ENCODE data around the gene CTDSPL2.
"Not testable (repeated sequence)": the region's sequence is repeated elsewhere in the genome, so short reads cannot be mapped to it uniquely, and the experiment has no call there.

CTDSPL2 gene

GRCh38 chr15:44426975-44427755 is at the start of gene CTDSPL2:
CTDSPL2 (plus strand) TSS chr15:44427629; CDS start chr15:44459015, 31,386 bp downstream.
- peak; percentile 90 for DNase-seq

- no peak for DNase-seq
Measured at GRCh38 chr15:44381236-44381635, 46.2 kb upstream of the CTDSPL2 start.

GRCh38 chr15:44385344-44385942 is 42.0 kb upstream of the CTDSPL2 start:
- no peak for DNase-seq

- DNase-seq = no peak
Measured at GRCh38 chr15:44394062-44394461, 33.4 kb upstream of the CTDSPL2 start.

- DNase-seq = no peak
Measured at GRCh38 chr15:44394562-44394961, 32.9 kb upstream of the CTDSPL2 start.

GRCh38 chr15:44397869-44398268 is 29.6 kb upstream of the CTDSPL2 start:
- DNase-seq = no peak

GRCh38 chr15:44414001-44414400 is 13.4 kb upstream of the CTDSPL2 start:
- no peak for DNase-seq

GRCh38 chr15:44427756-44428724 is 611 bp downstream of the CTDSPL2 start:
- DNase-seq = no peak

GRCh38 chr15:44435893-44436667 is 8.7 kb downstream of the CTDSPL2 start:
- DNase-seq = no peak

GRCh38 chr15:44438402-44438801 is 11.0 kb downstream of the CTDSPL2 start:
- DNase-seq = no peak

- no peak for DNase-seq
Measured at GRCh38 chr15:44441095-44441501, 13.7 kb downstream of the CTDSPL2 start.

GRCh38 chr15:44443515-44443914 is 16.1 kb downstream of the CTDSPL2 start:
- no peak for DNase-seq

GRCh38 chr15:44447772-44448376 is 20.4 kb downstream of the CTDSPL2 start:
- DNase-seq = no peak

- DNase-seq = no peak
Measured at GRCh38 chr15:44450172-44450571, 22.7 kb downstream of the CTDSPL2 start.

GRCh38 chr15:44453578-44454283 is 26.3 kb downstream of the CTDSPL2 start:
- DNase-seq = not testable (repeated sequence)

- DNase-seq = no peak
Measured at GRCh38 chr15:44458429-44458828, 31.0 kb downstream of the CTDSPL2 start.

- DNase-seq = no peak
Measured at GRCh38 chr15:44468709-44469385, 41.4 kb downstream of the CTDSPL2 start.

- DNase-seq = no peak
Measured at GRCh38 chr15:44471885-44472455, 44.5 kb downstream of the CTDSPL2 start.

GRCh38 chr15:44479343-44479742 is 51.9 kb downstream of the CTDSPL2 start:
- DNase-seq = no peak

- DNase-seq = no peak
Measured at GRCh38 chr15:44482090-44482489, 54.7 kb downstream of the CTDSPL2 start.

Data from activated CD4-positive, alpha-beta T cell treated with anti-CD3 and anti-CD28 coated beads, Interleukin-2, amount 50 U/mL, for 4 hours (primary cell).